H1 (cell line): ENCODE data around the gene LTO1. TPM values are rescaled to one million over a fixed set of nuclear protein-coding genes. Genes with fewer than 3 reads are reported as not detected.

Experiments used
- NANOG ChIP-seq: IDR thresholded peaks from 2 replicates; pipeline ENCODE4 v1.6.1; 2011; ENCODE audit warnings: low read length, low read depth, mild to moderate bottlenecking, inconsistent platforms; ENCODE audit not compliant: insufficient read depth, poor library complexity, severe bottlenecking
- SP2 ChIP-seq: IDR thresholded peaks from 2 replicates; pipeline ENCODE4 v1.6.1; 2012; ENCODE audit warnings: mild to moderate bottlenecking, low read length, inconsistent platforms
- USF2 ChIP-seq: IDR thresholded peaks from 2 replicates; pipeline ENCODE4 v1.6.1; 2011; ENCODE audit warnings: low read length, improper control_type of control experiment
- polyA plus RNA-seq, 7 experiments: library from polyadenylated mRNA; depleted of rRNA in 3 of 7; stranded (reverse) in 5 of 7; unstranded in 2 of 7; fragments of >200 nt in 5 of 7; fragments of 200-250 nt in 2 of 7; gene quantifications; 1 replicate in 5 of 7; 2 replicates in 1 of 7; 4 replicates in 1 of 7; pipeline versions ENCODE4 v1.2.1 to v1.2.3, GENCODE V29; 2011 to 2013; ENCODE audit warnings: missing spikeins in 2 of 7, mixed read lengths in 2 of 7
- total RNA-seq: library from RNA; stranded (reverse); fragmentation: NEBNext Ultra II Directional; extraction: Animal tissue kit (Norgen Biotek cat#: 25700); gene quantifications from 2 replicates; pipeline ENCODE4 v1.2.1, GENCODE V29; 2021

The LTO1 gene
- total and polyA plus RNA-seq, 2 of the 8 experiments (the other 6 are each of a cell fraction or from before 2014, with no cell fraction given), result 15.4 to 21.3 TPM

GRCh38 chr11:69625476-69625875, 49.7 kb downstream of the LTO1 start (continued):
- TF ChIP-seq USF2, result no peak
- no peak for TF ChIP-seq NANOG
- no peak for TF ChIP-seq SP2
